Measurements from ENCODE around the gene JAKMIP3. TPM values are rescaled to one million over a fixed set of nuclear protein-coding genes. Genes with fewer than 3 reads are reported as not detected.

JAKMIP3 gene
- polyA plus RNA-seq, 3 donors: 0.20 TPM; not detected in 2

DNA sequence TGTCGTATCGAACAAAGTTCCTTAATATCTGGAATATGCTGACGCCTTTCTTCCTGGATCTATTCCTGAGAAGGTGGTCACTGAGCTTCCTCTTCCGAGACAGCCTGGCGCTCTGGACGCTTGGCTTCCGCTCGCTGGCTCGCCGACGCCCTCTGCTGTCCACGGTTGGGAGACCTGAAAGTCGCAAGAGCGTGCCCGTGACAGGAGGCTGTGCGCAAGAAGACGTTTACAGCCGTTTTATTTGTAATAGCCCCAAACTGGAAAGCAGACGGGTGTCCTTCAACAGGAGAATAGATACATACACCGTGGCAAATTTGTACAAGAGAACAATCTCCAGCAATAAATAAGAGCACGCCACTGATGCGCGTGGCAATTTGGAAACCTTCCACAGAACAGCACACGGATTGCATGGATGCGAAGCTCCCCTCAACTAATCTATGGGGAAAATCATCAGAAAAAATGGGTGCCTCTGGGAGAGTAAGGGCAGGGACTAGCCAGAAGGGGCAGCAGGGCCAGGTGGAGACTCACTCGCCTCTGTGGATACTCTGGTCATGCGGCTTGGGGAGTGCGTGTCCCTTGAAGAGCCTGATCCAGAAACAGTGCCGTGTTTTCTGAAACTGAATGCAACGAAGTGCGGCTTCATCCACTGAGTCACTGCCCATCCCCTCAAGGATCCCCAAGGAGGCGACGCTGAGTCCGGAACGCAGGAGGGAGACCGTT is 42.5 kb upstream of the JAKMIP3 start:
- peaks cover 8% of the 10 kb centered on the region for H3K4me1 Mint-ChIP-seq
- Histone ChIP-seq H3K27ac (ENCODE audit: low read depth in 1 of 2, low read length in 2 of 2) (no peak overlapping the region), H3K79me2 (ENCODE audit: insufficient read depth, low read length) (no peaks in the 10 kb centered on the region), H3K36me3 (replicated peaks in 1 of 2; ENCODE audit: control insufficient read depth in 1 of 2, insufficient read depth in 2 of 2, low read length in 2 of 2) (no peaks in the 10 kb centered on the region), H3K9me3 (replicated peaks in 1 of 2; ENCODE audit: control insufficient read depth in 1 of 2, insufficient read depth in 1 of 2, low read length in 2 of 2) (no peaks in the 10 kb centered on the region), H2AFZ (ENCODE audit: insufficient read depth, low read depth, low read length, poor library complexity, severe bottlenecking) (no peak overlapping the region), H3K4me1 (ENCODE audit: control insufficient read depth in 1 of 2, insufficient read depth in 2 of 2, low read length in 2 of 2) (peaks cover 0 to 7% of the 10 kb centered on the region in 2 donors), H3K4me2 (replicated peaks; ENCODE audit: extremely low read depth, low read length, poor library complexity, severe bottlenecking) (no peak overlapping the region), H4K20me1 (ENCODE audit: insufficient read depth, low read length) (no peaks in the 10 kb centered on the region), H3K4me3 (replicated peaks in 1 of 3; ENCODE audit: low read depth in 2 of 3, low read length in 3 of 3) (no peak overlapping the region), H3K9ac (ENCODE audit: insufficient read depth, low read length, poor library complexity, severe bottlenecking) (no peak overlapping the region), H3K27me3 (ENCODE audit: control insufficient read depth in 2 of 2, insufficient read depth in 2 of 2, low read length in 2 of 2) (peaks cover 0 to 16% of the 10 kb centered on the region in 2 donors)
- H3K36me3 Mint-ChIP-seq: no peaks in the 10 kb centered on the region
- intact Hi-C loops (cut with micrococcal nuclease): loop anchor here (1.0 to 5.0 kb wide), 2 partner anchors 136 to 138 kb away; no protein-coding TSS in a partner anchor
- H3K4me3 Mint-ChIP-seq: peak overlapping the region in 1 of 2 donors; percentile 73
- H3K27me3 Mint-ChIP-seq (ENCODE audit: low read depth in 3 of 3): peaks cover 18 to 33% (median 32%) of the 10 kb centered on the region in 3 donors
- DNase-seq: peak; percentile 46 to 68 (median 57)
- peaks cover 0 to 2% (median 0%) of the 10 kb centered on the region in 7 donors for H3K9me3 Mint-ChIP-seq
- no peak overlapping the region for H3K27ac Mint-ChIP-seq
- TF ChIP-seq, protein P1, sequence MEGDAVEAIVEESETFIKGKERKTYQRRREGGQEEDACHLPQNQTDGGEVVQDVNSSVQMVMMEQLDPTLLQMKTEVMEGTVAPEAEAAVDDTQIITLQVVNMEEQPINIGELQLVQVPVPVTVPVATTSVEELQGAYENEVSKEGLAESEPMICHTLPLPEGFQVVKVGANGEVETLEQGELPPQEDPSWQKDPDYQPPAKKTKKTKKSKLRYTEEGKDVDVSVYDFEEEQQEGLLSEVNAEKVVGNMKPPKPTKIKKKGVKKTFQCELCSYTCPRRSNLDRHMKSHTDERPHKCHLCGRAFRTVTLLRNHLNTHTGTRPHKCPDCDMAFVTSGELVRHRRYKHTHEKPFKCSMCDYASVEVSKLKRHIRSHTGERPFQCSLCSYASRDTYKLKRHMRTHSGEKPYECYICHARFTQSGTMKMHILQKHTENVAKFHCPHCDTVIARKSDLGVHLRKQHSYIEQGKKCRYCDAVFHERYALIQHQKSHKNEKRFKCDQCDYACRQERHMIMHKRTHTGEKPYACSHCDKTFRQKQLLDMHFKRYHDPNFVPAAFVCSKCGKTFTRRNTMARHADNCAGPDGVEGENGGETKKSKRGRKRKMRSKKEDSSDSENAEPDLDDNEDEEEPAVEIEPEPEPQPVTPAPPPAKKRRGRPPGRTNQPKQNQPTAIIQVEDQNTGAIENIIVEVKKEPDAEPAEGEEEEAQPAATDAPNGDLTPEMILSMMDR (IDR thresholded peaks at IDR 0.05): peak; percentile 90
- WGBS (ENCODE audit: insufficient coverage): 14% methylated on average over 28 of the region's 36 CpGs

DNA sequence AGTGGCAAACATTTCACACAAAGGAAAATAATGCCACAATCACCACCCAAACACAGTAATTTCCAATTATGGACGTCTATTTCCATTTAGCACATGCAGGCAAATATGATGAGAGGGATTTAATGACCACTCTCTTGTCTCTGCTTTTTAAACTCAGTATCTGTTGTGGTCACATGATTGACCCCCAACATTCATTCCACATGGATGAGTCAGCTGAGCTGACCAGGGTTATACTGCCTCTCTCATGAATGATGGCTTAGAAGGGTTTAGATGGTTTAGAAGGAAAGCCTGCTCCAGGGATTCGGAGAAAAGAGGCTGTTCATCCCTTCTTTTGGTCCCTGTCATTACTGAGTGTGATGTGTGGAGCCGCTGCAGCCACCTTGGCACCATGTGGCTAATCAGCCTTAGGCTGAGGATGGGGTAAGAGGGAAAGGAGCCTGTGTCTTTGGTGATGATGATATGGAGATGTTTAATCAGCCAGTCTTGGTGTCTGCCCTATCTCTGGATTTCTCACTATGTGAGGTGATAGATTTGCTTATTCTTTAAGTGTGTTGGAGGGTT is 38.2 kb upstream of the JAKMIP3 start:
- Mint-ChIP-seq H3K9me3 (peaks cover 0 to 3% (median 0%) of the 10 kb centered on the region in 7 donors), H3K4me1 (peaks cover 8% of the 10 kb centered on the region), H3K27me3 (ENCODE audit: low read depth in 3 of 3) (peaks cover 20 to 46% (median 43%) of the 10 kb centered on the region in 3 donors), H3K36me3 (no peaks in the 10 kb centered on the region), H3K27ac (no peak overlapping the region), H3K4me3 (no peak overlapping the region)
- Histone ChIP-seq H3K9me3 (replicated peaks in 1 of 2; ENCODE audit: control insufficient read depth in 1 of 2, insufficient read depth in 1 of 2, low read length in 2 of 2) (no peaks in the 10 kb centered on the region), H3K27me3 (ENCODE audit: control insufficient read depth in 2 of 2, insufficient read depth in 2 of 2, low read length in 2 of 2) (peaks cover 0 to 20% of the 10 kb centered on the region in 2 donors), H3K27ac (ENCODE audit: low read depth in 1 of 2, low read length in 2 of 2) (no peak overlapping the region), H3K4me3 (replicated peaks in 1 of 3; ENCODE audit: low read depth in 2 of 3, low read length in 3 of 3) (no peak overlapping the region), H3K9ac (ENCODE audit: insufficient read depth, low read length, poor library complexity, severe bottlenecking) (no peak overlapping the region), H2AFZ (ENCODE audit: insufficient read depth, low read depth, low read length, poor library complexity, severe bottlenecking) (no peak overlapping the region), H3K4me1 (ENCODE audit: control insufficient read depth in 1 of 2, insufficient read depth in 2 of 2, low read length in 2 of 2) (peaks cover 0 to 7% of the 10 kb centered on the region in 2 donors), H3K36me3 (replicated peaks in 1 of 2; ENCODE audit: control insufficient read depth in 1 of 2, insufficient read depth in 2 of 2, low read length in 2 of 2) (no peaks in the 10 kb centered on the region), H4K20me1 (ENCODE audit: insufficient read depth, low read length) (no peaks in the 10 kb centered on the region), H3K79me2 (ENCODE audit: insufficient read depth, low read length) (no peaks in the 10 kb centered on the region), H3K4me2 (replicated peaks; ENCODE audit: extremely low read depth, low read length, poor library complexity, severe bottlenecking) (no peak overlapping the region)
- TF ChIP-seq, protein P1 (IDR thresholded peaks at IDR 0.05): no peak
- no peak for DNase-seq
- intact Hi-C loops (cut with micrococcal nuclease): no loop called here
- WGBS (ENCODE audit: insufficient coverage): 85% methylated on average over 2 of the region's 3 CpGs
